Activated naive CD4-positive, alpha-beta T cell (primary cell): ENCODE data around the gene ZFHX3.
"Not testable (repeated sequence)": the region's sequence is repeated elsewhere in the genome, so short reads cannot be mapped to it uniquely, and the experiment has no call there.

ENCODE experiments used
- DNase-seq, 4 experiments: peaks; one replicate each; lab custom pipeline; 2025; lab: John Stamatoyannopoulos, UW

ZFHX3 gene, protein sequence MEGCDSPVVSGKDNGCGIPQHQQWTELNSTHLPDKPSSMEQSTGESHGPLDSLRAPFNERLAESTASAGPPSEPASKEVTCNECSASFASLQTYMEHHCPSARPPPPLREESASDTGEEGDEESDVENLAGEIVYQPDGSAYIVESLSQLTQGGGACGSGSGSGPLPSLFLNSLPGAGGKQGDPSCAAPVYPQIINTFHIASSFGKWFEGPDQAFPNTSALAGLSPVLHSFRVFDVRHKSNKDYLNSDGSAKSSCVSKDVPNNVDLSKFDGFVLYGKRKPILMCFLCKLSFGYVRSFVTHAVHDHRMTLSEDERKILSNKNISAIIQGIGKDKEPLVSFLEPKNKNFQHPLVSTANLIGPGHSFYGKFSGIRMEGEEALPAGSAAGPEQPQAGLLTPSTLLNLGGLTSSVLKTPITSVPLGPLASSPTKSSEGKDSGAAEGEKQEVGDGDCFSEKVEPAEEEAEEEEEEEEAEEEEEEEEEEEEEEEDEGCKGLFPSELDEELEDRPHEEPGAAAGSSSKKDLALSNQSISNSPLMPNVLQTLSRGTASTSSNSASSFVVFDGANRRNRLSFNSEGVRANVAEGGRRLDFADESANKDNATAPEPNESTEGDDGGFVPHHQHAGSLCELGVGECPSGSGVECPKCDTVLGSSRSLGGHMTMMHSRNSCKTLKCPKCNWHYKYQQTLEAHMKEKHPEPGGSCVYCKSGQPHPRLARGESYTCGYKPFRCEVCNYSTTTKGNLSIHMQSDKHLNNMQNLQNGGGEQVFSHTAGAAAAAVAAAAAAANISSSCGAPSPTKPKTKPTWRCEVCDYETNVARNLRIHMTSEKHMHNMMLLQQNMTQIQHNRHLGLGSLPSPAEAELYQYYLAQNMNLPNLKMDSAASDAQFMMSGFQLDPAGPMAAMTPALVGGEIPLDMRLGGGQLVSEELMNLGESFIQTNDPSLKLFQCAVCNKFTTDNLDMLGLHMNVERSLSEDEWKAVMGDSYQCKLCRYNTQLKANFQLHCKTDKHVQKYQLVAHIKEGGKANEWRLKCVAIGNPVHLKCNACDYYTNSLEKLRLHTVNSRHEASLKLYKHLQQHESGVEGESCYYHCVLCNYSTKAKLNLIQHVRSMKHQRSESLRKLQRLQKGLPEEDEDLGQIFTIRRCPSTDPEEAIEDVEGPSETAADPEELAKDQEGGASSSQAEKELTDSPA (N-terminal part only)

DNA sequence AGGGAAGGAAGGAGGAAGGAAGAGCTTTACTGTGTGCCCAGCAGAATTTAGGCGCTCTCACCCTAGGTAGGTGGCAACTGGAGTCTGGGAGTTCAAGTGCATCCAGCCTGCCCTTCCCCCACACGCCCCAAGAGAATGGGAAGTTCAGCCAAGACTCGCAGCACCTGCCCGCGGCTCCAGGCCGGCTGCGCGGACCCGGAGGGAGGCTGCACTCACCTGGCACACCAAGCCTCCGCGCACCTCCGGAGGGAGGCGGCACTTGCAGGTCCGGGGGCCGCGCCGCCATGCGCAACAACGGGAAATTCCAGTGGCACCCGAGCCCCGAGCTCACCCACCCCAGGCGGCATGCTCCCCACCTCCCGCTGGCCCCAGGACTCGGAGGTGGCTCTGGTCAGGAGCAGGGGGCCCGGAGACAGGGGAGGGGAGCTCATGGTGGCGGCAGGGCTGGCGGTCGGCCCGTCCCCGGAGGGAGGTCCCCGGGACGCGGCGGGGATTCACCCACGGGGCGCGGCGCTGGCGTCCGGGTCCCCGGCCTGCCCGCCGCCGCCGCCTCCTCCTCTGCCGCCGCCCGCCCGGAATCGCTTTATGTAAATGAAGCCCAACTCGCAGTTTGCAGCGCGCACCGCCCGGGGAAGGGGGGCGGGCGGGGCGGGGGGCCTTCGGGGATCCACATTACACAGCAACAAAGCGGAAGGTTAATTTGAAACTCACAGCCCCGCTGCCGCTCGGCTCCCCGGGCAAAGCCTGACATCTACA, at the start of gene ZFHX3:
TSS of gene ZFHX3 (minus strand) at position 593 of the 756 bp plus-strand sequence. CDS start 87,983 bp downstream, outside the sequence.
- DNase-seq, result peak in 1 of 4 experiments; percentile 9

DNA sequence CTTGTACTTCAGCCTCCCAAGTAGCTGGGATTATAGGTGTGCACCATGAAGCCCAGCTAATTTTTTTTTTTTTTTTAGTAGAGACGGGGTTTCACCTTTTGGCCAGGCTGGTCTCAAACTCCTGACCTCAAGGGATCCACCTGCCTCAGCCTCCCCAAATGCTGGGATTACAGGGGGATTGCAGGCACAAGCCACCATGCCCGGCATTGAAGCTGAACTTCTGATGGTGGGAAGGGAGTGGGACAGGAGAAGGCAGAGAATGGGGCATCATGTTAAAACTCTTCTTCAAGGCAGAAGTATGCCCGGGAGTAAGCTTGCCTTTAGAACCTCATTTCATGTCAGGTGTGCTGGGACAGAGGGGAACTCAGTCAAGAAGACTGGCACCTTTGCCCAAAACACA, 48.6 kb upstream of the ZFHX3 start:
- DNase-seq, result no peak

DNA sequence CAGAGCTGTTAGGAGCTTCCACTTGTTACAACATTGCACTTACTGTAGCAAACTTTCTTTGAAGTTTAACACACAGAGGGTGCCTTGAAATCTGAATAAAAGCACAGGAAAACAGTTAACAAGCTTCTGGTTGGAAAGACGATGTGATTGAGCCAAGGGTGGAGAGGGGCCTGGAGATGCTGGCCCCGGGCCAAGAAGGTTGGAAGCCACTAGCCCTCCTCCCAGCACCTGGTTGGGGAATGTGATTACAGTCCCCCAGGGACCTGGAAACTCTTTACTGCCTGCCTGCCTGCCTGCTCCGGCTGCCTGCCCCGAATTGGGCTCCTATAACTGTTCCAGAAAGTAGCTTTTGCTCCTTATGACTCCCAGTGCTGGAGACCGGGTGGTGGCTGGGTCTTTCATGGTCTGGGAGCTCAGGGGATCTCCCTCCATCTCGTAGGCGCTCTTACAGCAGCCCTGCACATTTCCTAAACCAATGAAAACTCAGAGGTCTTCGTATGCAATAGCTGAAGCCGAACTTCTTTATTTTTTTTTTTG, 48.0 kb upstream of the ZFHX3 start:
- DNase-seq, result no peak

DNA sequence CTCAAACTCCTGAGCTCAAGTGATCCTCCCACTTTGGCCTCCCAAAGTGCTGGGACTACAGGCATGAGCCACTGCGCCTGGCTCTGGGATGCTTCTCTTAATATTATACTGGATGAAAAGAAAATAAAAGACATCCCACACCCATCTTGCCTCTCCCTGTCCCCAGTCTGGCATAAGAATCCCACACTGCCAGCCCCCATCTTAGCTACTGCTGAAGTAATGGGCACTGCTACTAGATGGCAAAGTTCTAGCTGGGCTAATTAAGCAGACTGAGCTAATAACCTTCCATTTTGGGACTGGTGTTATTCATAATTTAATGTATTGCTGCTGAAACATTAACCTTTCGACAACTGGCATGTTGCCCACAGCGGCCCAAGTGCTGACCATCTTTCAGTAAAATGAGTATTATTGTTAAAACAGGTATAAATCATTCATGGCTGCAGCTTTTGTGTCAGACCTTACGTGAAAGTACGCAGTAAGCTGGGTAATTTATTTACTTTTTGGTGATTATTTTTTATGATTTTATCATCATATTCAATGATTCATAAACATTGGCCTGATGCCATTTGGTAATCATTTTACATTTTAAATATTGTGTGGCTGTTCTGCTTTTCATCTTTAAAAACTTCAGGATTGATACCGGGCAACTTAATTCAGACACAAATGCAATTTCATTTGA, 47.4 kb upstream of the ZFHX3 start:
- DNase-seq, result no peak

DNA sequence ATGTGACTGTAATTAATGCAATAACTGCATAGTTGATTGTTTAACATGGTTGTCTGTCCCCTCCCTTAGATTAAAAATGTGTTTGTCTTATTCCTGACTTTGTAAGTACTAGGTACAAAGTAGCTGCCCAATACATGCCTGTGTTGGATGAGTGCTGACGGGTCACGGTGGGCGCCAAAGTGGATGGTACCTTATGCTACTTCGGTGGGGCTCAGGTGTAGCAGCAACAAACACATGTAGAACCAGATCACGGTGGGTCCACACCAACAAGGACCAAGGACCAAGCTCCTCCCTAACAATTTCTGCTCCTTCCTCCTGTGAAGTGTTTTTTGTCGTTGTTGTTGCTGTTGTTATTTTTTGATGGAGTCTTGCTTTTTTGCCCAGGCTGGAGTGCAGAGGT, 46.4 kb upstream of the ZFHX3 start:
- no peak for DNase-seq

DNA sequence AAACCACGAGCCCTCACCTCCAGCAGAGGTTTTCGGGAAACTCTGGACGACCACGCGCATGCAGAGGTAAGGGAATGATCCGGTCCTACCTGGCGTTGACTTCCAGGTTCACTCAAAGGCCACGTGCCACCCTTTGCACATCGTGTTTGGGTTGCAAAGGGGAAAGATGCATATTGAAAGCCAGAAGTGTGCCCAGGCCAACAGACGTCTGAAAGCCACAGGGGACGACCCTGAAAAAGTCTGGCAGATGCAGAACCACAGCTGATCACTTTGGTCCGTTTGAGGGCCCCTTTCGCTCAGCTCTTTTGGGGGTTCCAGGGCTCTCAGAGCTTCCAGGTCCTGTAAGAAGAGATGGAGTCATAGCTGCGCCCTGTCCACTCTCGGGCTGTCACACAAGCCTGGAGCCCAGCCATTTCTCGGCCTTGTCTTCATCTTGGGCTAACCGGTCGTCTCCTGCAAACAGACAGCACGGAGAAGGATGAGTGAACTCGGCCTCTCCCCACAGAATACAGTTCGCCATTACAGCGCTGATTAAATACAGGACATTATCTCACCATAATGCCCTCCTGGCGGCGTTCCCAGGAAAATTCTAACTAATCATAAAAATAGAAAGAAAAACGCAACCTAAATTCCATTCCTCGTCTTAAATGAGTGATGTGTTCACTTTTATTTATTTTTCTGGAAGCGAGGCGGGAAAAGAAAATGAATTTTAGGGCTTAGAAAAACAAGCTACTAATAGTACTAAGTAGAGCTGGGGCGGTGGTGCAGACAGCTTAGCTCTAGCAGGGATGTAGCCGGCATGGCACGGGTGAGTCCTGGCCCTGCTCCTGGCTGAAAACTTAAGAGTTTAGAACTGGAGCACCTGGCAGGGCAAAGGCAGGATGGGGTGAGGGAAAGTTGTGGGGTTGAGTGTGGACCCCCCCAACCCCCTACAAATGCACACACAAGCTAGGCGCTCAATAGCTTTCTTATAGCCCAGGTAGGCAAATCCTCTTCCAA, 45.5 kb upstream of the ZFHX3 start:
- no peak for DNase-seq

DNA sequence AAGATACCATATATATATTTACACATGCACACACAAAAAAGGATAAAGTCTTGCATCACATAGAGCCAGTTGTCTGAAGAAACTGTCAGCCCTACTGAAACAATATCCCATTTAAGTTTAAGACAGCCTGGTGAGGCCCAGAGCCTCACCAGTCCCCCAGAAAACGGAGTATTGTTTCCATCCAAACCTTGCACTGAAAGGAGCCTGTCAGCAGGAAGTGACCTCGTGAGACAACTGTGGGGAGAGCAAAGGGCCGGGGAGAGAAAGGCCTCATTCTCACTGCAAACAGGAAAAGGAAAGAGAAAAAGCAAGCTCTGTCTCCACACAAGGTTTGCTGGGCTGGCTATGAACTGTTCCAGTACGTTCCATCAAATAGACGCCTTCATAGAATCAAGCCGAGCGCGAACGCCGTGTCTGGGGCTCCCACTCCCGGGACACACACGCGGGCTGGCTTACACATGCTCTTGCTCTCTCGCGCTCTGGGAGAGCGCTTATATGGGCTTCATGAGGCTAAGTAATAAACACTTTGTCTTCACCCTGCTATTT, 44.4 kb upstream of the ZFHX3 start:
- no peak for DNase-seq

DNA sequence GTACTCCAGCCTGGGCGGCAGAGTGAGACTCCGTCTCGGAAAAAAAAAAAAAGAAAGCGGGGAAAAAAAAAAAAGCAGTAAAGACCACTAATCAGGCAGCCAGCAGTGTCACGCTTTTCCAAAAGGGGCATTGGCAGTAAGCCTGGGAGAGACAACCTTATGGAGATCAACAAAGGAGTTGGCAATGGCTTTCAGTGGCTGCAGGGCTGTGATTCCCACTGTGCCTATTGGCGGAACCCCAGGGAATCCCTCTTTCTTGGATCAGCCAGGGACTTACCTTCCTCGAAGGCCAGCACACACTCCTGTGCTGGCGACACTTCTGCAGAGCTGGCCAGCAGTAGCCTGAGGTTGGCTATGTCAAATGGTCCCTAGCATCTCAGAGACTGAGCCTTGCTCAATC, 43.2 kb upstream of the ZFHX3 start:
- no peak for DNase-seq

DNA sequence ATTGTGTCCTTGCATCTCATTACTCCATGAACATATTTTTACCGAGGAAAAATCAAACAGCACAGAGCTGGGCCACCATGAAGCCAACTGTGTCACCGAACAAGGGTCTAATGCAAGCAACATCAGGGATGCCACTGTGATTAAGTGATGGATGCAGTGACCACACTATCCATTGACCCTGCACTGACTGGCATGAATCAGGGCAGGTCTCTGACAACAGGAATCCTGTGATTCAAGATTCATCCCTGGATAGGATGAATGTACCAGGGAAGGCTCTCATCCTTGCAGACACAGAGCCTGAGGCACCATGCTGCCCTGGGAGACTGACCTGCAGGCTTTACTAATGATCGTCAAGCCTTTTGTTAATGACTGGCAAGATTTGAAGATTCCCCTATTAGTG, 41.5 kb upstream of the ZFHX3 start:
- no peak for DNase-seq

DNA sequence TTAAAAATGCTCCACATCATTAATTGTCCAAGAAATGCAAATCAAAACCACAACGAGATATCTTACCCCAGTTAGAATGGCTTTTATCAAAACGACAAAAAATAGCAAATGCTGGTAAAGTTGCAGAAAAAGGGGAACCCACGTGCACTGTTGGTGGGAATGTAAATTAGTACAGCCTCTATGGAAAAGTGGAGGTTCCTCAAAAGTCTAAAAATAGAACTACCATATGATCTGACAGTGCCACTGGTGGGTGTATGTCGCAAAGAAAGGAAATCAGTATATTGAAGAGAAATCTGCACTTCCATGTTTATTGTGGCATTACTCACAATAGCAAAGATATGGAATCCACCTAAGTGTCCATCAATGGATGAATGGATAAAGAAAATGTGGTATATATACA, 38.2 kb upstream of the ZFHX3 start:
- no peak for DNase-seq

DNA sequence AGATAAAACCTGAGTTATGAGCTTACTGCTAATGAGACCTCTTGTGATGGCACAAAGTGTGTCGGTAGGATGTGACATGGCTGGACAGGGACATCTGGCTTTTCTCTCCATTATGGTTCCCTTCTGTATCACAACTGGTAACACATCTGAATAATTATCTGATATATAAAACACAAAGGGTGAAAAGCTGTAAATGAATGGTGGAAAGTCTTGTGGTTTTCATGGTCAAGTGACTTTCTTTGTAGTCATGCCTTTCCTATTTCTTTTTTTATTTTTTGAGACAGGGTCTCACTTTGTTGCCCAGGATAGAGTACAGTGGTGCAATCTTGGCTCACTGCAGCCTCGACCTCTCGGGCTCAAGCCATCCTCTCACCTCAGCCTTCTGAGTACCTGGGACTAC, 35.3 kb upstream of the ZFHX3 start:
- no peak for DNase-seq

DNA sequence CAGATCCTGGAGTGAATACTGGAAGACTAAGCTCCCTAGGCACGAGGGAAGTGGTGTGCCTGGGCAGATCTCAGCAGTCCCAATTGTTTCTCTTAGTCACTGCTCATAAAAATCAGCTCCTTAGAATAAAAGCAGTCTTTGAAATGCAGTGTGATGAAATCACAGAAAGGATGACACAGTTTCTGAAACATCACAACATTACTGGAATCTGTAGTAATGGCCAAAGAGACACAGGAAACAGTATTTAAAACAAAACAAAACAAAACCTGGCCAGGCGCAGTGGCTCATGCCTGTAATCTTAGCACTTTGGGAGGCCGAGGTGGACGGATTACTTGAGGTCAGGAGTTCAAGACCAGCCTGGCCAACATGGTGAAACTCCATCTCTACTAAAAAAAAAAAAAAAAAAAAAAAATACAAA, 34.7 kb upstream of the ZFHX3 start:
- not testable (repeated sequence) for DNase-seq

DNA sequence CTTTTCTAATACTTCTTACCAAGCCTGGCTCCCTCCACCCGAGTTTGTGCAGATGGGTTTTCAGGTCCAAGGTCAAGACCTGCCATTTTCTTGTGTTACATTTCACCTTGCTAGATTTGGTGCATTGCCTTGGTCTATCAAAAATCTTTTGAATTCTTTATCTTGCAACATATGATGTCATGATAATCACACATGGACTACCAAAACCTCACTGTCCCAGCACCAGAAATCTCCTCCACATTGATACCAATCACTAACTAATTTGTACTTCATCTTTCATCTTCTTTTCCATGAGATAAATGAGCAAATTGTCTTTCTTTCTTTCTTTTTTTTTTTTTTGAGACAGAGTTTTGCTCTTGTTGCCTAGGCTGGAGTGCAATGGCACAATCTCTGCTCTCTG, 33.0 kb upstream of the ZFHX3 start:
- DNase-seq, result no peak

DNA sequence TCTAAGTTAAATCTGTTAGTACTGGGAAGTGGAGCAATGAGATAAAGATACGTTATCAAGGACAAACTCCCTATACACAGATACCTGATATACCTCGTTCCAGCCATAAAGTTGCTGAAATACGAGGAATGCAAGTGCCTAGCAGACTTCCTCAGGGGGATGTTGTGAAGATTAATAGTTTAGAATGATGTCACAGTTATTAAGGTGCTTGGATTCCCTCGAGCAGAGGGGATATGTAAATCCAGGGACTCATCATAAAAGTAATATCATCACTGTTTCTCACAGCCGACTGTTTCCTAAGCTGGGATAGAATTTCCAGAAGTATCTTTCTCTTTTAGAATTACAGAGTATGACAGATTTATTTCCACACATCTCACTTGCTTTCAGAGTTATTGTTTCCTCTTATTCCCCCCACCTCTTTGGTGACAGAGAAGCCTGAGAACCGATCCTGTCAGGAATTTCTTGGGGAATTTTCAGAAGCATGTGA, 28.4 kb upstream of the ZFHX3 start:
- DNase-seq, result no peak

DNA sequence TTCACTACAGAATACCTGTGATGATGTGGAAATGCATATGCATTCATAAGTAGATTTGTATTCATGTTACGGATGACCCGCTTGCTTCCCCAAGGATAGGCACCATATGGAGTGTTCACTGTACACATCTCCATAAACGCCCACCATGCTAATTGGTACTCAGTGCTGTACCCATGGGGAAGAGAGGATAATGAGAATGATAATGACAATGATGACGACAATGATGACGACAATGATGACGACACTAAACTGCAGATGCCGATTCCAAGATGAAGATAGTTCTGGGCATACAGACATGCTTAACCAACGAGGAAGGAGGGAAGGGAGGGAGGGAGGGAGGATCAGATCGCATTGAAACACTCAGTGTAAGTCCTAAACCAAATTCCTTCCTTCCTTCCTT, 26.5 kb upstream of the ZFHX3 start:
- no peak for DNase-seq

DNA sequence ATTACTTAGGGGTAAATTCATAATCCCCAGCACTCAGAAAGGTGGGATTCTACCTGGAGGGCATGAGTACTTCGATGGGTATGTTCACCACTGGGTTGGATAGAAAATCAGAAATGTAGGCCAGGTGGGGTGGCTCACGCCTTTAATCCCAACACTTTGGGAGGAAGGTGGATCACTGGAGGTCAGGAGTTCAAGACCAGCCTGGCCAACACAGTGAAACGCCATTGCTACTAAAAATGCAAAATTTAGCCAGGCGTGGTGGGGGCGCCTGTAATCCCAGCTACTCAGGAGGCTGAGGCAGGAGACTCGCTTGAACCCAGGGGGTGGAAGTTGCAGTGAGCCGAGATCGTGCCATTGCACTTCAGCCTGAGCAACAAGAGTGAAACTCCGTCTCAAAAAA, 24.1 kb upstream of the ZFHX3 start:
- DNase-seq, result not testable (repeated sequence)

DNA sequence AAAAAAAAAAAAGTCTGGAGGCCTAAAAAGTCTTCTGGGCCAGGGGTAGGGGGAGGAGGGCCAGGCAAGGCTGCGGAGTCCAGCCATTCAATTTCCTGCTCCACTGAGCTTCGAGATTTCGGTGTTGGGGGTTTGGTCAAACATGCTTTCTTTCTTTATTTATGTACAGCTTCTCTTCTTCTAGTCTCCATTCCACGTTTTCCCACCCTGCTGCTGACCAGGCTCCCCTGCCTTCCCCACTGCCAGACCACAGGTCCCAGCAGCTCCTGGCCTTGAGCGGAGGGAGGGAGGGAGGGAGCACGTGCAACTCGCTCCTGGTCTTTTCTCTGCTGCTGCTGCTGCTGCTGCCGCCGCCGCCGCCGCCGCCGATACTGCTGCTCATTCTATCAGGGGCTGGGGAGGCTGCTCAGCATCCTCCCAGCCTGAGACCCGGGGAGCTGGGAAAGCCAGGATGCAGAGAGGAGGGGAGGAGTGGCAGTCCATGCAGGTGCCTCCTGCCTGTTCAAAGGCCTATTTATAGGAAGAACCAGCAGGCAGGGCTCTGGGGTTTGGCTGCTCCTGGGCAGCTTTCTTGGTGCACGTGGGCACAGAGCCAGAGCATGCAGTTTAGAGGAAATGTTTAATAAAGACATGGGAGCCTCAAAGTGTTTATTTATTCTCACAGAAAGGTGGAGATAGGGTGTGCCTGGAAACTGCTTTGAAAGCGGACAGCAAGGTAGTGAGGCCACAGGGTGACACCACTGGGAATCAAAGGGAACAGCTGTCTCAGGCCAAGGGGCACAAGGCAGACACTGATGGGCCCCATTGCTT, 23.4 kb upstream of the ZFHX3 start:
- no peak for DNase-seq

DNA sequence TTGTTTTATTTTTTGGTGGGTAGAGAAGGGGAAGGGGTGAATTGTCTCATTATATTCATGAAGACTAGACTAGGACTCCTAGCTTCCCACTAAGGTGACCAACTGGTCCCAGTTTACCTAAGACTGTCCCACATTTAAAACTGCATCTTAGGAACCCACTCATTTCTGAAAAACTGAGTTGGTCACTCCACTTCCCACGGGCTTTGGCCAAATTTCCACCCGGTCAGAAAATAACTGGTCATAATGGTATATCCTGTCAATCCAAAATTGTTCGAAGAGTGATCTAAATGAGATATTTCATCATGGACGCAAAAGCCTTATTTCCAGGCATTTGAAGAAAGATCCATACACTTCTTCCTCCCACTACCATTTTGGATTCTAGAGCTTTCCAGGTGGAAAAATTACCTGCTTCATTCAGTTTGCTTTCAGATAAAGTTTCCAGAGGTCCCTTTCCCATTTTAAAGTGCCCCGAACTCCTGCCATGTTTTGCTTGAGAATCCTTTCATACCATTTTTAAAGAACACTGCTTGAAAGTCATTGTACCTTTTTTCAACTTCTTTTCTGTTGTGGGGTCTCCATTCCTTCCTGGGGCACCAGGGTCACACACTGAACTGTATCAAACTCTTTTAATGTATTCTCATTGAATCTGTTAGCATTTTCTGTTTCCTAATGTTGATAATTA, 21.8 kb upstream of the ZFHX3 start:
- no peak for DNase-seq
